GM10248 (cell line): ENCODE measurements around the gene SH2D3C.

ENCODE experiments used
- CTCF ChIA-PET: fragments of 300-600 bp; sonication (Branson Sonifier 250); formaldehyde crosslinking; extraction: SDS; loops from one replicate; lab custom pipeline; 2021; ENCODE audit warnings: antibody characterized with exemption; lab: Yijun Ruan, JAX
- POLR2A ChIA-PET: fragments of 350-650 bp; sonication (Branson Sonifier 250); formaldehyde crosslinking; extraction: SDS; loops from one replicate; lab custom pipeline; 2020; ENCODE audit warnings: antibody characterized with exemption; lab: Yijun Ruan, JAX
- DNase-seq: peaks from one replicate; pipeline ENCODE4 v3.0.0; 2012; ENCODE audit errors: extremely low spot score
- TF ChIP-seq, protein P1 (sequence below): IDR thresholded peaks from 2 replicates; pipeline ENCODE4 v1.5.1; 2012; ENCODE audit warnings: mild to moderate bottlenecking, low read depth; ENCODE audit errors: extremely low read depth, missing control alignments, control extremely low read depth

The SH2D3C gene

DNA sequence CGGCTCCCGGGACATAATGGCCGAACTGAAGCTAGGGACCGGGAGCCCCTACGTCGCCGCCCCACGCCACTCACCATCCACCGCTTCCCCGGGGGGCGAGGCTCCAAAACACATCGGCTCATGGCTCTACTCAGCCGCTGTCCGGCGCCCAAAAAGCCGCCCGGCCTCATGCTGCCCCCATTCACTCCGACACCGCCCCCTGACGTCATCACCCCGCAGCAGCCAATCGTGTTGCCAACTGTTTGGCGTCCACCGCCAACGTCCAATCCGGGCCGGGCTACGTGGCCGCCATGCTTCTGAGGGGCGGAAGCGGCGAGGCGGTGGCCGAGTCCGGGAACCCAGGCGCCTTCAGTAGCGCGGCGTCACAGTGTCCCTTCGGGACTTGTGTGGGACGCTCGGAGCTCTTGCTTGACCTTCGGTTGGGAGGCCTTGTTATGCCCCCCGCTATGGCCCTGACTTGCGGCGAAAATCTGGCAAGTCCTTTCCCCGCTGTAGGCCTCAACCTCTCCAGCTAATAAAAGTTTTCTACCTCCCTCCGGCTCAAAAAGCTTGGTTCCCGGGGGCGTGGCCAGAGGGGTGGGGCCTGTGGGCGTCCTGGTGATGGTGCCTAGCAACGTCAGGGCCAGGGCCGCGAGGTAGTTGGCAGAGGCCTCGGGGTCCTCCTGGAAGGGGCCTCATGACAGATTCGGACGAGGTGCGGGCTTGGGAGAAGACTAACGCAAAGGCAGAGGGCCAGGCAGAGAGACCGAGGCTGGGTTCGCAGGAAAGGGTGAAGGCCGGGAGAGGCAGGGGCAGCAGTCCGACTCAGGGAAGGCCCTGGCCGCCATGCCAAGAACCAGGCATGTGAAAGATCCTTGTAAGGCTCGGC is 62.8 kb downstream of the SH2D3C start, which contains the start of the genes PTRH1 and TTC16:
Gene PTRH1, minus strand, starts transcription at position 194 of the 868 bp plus-strand sequence. Its CDS starts 24 bp downstream, at position 170.
Gene TTC16, plus strand, starts transcription at position 610 of the 868 bp plus-strand sequence. Its CDS starts 67 bp downstream, at position 677.
- CTCF ChIA-PET, result interaction anchor here (0.7 to 8.0 kb wide), 9 partner anchors 8 to 212 kb away, joined by 3 to 53 read pairs (median 4); partner anchors contain the start of genes CFAP157 and TOR2A
- TF ChIP-seq, protein P1, sequence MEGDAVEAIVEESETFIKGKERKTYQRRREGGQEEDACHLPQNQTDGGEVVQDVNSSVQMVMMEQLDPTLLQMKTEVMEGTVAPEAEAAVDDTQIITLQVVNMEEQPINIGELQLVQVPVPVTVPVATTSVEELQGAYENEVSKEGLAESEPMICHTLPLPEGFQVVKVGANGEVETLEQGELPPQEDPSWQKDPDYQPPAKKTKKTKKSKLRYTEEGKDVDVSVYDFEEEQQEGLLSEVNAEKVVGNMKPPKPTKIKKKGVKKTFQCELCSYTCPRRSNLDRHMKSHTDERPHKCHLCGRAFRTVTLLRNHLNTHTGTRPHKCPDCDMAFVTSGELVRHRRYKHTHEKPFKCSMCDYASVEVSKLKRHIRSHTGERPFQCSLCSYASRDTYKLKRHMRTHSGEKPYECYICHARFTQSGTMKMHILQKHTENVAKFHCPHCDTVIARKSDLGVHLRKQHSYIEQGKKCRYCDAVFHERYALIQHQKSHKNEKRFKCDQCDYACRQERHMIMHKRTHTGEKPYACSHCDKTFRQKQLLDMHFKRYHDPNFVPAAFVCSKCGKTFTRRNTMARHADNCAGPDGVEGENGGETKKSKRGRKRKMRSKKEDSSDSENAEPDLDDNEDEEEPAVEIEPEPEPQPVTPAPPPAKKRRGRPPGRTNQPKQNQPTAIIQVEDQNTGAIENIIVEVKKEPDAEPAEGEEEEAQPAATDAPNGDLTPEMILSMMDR, result no peak
- POLR2A ChIA-PET, result interaction anchor here (0.6 to 1.1 kb wide), 2 partner anchors 19 to 303 kb away, joined by 3 to 4 read pairs; partner anchors contain the start of gene TOR2A
- DNase-seq, result peak; percentile 99

DNA sequence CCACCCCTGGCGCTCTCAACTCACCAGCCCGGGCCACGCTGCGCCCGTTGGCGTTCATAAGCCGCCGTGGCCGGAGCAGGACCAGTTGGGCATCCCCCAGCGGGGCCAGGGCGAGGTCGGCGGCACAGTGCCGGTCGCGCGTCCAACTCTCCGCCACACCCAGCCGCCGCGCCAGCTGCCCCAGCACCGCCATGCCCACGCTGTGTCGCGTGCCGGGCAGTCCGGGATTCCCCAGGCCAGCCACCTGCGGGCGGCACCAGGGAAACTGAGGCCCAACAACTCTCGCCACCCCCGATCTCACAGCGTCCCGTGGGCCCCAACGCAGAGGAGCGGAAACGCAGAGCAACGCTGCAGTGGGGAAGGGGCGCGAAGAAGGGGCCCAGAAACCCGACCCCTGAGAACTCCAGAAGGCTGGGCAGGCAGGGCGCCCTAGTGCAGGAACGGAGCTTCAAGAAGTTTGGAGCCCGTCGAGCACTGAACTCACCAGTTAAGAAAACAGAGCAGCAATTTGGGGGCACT is 63.5 kb downstream of the SH2D3C start:
- CTCF ChIA-PET, result interaction anchor here (1.3 to 8.0 kb wide), 6 partner anchors 14 to 207 kb away, joined by 3 to 53 read pairs (median 6); partner anchors contain the start of gene TOR2A
- no peak for DNase-seq
- TF ChIP-seq, protein P1, result no peak
- POLR2A ChIA-PET, result interaction anchor here (1.1 kb wide), 1 partner anchor 20 kb away, joined by 4 read pairs; the partner anchor contains the start of gene TOR2A

DNA sequence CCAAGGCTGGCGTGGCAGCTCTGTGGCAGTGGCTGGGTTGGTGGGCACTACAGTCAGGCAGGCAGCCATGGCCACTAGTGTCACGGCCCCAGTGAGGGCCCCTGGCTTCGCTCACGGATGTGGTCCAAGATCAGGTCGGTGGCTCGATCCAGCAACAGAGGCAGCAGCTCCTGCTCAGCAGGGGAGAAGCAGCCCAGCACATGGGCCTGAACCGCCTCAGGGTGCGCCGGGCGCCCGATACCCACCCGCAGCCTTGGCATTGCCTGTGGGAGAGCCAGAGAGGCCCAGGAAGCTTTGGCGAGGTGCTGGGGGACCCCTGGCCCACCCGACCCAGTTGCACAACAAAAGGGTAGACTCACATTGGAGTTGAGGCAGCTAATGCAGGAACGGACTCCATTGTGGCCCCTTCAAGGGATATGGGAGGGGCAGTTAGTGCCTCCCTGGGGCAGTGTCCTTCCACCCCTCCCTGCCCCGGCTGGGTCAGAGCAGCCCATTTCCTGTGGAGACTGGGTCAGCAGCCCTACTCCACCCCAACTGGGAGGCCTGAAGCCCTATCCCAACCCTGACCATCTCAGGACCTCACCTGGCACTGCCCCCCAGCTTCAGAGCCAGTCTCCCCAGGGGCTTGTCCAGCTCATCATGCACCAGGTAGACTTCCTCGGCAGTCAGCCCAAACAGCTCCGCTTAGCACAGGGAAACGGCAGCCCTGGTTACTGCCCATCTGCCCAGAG is 64.3 kb downstream of the SH2D3C start:
- TF ChIP-seq, protein P1, result no peak
- CTCF ChIA-PET, result interaction anchor here (2.8 to 8.0 kb wide), 3 partner anchors 20 to 206 kb away, joined by 9 to 53 read pairs (median 12); partner anchors contain the start of gene TOR2A
- POLR2A ChIA-PET, result no interaction called here
- DNase-seq, result no peak

DNA sequence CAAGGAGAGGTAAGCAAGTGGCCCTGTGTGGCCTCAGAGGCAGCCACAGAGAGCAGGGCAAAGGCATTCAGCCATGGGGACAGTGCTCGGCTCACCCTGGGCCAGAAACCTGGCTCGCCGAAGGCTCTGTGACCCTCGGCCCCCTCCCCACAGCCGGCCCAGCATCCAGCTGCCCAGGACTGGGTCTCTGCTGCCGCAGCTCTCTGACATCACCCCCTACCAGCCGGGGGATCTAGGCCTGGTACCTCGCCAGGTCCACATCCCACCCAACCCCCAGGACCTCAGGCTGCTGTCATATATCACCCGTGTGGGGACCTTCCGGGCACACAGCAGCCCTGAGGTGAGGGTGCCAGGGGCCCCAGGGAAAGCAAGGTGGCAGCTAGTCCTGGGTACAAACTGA is 65.6 kb downstream of the SH2D3C start:
- POLR2A ChIA-PET, result interaction anchor here (0.6 kb wide), 1 partner anchor 243 kb away, joined by 3 read pairs; no protein-coding TSS in a partner anchor

DNA sequence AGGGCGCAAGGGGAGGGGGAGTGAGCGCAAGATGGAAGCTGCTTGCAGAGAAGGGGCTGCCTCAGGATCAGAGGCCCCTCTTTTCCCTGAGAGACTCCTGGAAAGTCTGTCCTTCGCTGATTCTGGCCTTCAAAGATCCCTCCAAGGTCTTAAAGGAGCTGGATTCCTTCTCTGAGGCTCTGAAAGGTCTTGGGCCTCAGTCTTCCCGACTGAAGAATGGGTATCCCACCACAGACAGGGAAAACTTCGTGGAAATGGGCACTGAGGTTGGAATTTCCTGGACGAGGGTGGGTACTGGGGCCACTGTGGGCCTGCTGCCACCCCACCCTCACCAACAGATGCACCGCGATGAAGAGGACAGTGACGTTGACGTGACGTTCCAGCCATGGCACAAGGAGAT is 66.1 kb downstream of the SH2D3C start:
- CTCF ChIA-PET, result interaction anchor here (2.6 to 3.7 kb wide), 2 partner anchors 22 to 157 kb away, joined by 8 to 24 read pairs; partner anchors contain the start of gene TOR2A
- TF ChIP-seq, protein P1, result no peak
- POLR2A ChIA-PET, result no interaction called here
- DNase-seq, result no peak

More for the DNA sequence above, 65.6 kb downstream of the SH2D3C start:
- CTCF ChIA-PET, result interaction anchor here (2.6 to 8.0 kb wide), 3 partner anchors 21 to 157 kb away, joined by 8 to 53 read pairs (median 24); partner anchors contain the start of gene TOR2A
- TF ChIP-seq, protein P1, result no peak
- DNase-seq, result no peak
